GM10847 (cell line): ENCODE data around the gene RAP2A.

Source experiments
- POLR2A ChIP-seq: IDR thresholded peaks from 2 replicates; pipeline ENCODE4 v1.6.1; 2011; ENCODE audit not compliant: insufficient read length; ENCODE audit errors: extremely low read depth

The RAP2A gene

GRCh38 chr13:97434397-97435201 is 630 bp downstream of the RAP2A start:
- TF ChIP-seq POLR2A: no peak

DNA sequence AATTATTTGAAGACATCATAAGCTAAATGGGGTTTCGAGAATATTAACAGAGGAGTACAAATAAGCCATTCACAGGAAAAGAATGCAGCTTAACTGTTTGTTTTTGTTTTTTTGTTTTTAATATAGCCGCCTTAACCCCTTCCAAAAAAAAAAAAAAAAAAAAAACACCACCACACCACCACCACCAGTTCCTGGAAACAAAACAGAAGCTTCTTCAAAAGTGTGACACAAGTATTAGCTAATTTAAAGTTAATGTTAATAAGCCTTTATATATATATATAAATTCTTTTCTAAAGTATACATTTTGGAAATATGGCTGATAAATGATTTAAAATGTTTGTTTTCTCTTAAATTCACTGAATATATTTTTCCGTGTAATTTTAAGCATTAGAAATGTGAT is 1.4 kb downstream of the RAP2A start:
- TF ChIP-seq POLR2A: no peak

- no peak for TF ChIP-seq POLR2A
These were observed 1.8 kb downstream of the RAP2A start for GRCh38 chr13:97435794-97436193.

DNA sequence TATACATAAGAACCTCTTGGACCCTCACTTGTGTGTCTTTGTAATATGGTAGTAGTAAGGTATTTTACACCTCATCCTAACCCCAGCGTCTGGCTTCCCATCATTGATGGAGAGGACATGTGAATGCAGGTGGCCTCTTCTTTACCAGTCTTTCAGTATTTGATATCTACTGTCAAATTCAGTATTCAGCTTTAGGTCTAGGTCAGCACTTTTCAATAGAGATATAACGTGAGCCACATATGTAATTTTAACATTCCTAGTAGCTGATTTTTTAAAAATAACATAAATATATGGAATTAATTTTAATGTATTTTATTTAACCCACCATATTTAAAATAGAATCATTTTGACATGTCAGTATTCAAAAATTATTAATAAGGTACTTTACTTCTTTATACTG is 2.9 kb downstream of the RAP2A start:
- TF ChIP-seq POLR2A: no peak

- no peak for TF ChIP-seq POLR2A
These were observed 3.8 kb downstream of the RAP2A start for GRCh38 chr13:97437729-97438128.

- no peak for TF ChIP-seq POLR2A
These were observed 5.1 kb downstream of the RAP2A start for GRCh38 chr13:97438856-97439595.

- TF ChIP-seq POLR2A: no peak
These were observed 6.7 kb downstream of the RAP2A start for GRCh38 chr13:97440598-97441170.

- TF ChIP-seq POLR2A: no peak
These were observed 7.4 kb downstream of the RAP2A start for GRCh38 chr13:97441368-97441767.

DNA sequence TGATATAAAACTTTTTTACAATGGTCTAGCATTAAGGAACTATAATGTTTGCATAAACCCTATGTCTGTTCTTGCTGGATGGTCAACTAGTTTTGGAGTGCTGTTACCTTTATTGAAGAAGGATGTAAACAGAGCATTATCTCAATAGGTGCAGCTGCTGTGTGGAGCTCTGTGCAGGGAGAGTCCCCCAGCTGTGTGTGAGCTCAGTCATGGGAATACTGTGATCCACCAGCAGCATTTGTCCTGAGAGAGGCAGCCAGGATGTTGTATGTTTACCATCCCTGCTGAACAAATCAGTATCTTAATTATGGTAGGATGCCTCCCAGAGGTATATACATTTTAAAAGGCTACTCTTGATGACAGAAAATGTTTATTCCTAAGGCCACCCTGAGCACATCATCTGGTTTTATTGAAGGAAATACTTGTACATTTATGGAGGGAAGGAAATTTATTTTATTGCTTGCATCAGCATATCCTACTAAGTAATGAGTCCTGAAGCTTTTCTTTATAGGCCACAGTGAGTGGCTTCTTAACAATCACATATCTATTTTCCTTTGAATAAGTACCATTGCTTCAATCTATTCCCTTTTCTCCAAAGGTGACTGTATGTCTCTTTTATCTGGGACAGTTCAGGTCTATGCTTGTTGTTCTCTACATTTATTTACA is 11.7 kb downstream of the RAP2A start:
- TF ChIP-seq POLR2A: no peak

DNA sequence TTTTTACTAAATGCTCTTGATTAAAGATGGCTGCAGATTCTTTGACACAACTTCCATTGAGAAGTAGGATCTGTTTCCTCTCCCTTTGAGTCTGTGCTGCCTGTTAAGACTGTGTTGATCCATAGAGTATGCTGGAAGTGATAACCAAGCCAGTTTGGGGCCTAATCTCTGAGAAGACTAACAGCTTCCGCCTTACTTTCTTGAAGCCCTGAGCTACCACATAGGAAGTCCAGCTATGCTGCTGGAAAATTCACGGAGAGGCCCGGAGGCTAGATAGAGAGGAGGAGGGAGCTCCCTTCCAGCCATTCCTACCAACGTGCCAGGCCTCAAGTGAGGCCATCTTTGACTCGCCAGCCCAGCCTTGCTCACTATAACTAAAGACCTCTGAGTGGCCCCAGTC is 12.5 kb downstream of the RAP2A start:
- no peak for TF ChIP-seq POLR2A

GRCh38 chr13:97448503-97449251 is 14.7 kb downstream of the RAP2A start:
- no peak for TF ChIP-seq POLR2A

DNA sequence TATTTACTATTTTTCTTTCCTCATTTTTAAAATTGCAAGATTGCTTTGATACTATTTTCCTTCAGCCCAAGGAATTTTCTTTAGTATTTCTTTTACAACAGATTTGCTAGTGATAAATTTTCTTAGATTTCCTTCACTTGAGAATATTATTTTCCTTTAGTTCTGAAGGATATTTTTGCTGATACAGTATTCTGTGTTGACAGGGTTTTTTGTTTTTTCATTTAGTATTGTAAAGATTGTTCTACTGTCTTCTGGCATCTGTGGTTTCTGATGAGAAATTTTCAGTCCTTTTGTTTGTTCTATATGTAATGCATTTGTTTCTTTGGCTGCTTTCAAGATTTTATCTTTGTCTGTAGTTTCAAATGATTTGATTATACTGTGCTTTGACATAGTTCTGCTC is 20.7 kb downstream of the RAP2A start:
- no peak for TF ChIP-seq POLR2A

GRCh38 chr13:97456047-97456446 is 22.1 kb downstream of the RAP2A start:
- TF ChIP-seq POLR2A: no peak

DNA sequence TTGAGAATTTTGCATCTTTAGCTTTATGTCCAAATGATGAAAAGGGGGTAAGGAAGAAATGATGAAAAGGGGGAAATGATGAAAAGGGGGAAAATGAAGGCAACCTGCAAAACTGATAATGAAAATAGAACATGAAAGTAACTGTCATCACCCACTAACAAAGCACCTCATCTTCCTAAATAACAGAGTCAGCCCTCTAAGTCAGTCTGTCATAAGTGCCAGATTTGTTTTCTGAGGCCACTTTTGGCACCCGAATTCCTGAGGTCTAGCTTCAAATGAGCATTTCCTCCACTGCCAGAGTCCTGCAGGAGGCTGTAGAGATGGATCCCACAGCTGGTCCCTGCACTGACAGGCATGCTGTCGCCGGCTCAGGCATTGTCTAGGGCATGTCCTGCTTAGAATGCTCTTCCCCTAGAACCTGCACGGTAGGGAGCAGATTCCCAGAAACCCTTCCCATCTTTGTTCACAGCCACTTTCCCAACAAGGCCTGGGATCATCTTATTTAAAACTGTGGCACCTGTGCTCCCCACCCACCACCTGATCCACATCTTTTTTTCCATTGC is 25.3 kb downstream of the RAP2A start:
- TF ChIP-seq POLR2A: no peak

DNA sequence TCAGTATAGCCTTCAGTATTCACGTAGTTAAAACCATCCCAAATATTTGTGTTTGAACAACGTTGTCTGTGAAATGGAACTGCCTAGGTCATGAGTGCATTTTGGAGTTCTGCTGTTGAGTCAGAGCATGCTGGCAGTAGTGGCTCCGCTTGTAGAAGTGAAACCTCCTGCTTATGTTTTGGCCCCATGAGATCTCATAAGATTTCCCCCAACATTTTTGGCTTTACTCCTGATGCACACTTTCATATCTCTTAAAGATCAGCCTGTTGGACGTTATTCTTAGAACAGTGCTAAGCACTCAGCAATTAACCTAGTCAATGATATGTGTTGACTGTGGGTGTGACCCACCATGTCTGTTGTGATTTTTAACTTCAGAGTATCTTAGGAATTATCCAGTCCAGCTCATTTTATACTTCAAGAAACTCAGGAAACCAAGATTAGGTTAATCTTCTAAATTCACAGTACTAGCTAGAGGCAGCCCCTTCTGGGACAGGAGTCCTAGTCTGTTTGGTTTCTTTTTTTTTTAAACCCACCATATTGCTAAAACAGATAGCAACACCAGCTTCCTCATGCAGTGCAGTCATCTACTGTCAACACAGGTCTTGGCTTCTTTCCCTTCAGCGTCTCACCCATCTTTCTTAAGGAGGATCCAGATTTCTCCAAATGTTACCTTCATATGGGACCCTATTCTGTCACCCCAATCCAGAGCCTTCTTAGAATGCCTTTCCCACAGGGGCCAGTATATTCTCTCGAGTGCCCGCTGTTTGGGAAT is 26.2 kb downstream of the RAP2A start:
- TF ChIP-seq POLR2A: no peak
